ENCODE measurements around the gene EBF3. TPM values are rescaled to one million over a fixed set of nuclear protein-coding genes. Genes with fewer than 3 reads are reported as not detected.

Gene EBF3
- total RNA-seq, 1 experiment from 2014 or later: 0.22 TPM

DNA sequence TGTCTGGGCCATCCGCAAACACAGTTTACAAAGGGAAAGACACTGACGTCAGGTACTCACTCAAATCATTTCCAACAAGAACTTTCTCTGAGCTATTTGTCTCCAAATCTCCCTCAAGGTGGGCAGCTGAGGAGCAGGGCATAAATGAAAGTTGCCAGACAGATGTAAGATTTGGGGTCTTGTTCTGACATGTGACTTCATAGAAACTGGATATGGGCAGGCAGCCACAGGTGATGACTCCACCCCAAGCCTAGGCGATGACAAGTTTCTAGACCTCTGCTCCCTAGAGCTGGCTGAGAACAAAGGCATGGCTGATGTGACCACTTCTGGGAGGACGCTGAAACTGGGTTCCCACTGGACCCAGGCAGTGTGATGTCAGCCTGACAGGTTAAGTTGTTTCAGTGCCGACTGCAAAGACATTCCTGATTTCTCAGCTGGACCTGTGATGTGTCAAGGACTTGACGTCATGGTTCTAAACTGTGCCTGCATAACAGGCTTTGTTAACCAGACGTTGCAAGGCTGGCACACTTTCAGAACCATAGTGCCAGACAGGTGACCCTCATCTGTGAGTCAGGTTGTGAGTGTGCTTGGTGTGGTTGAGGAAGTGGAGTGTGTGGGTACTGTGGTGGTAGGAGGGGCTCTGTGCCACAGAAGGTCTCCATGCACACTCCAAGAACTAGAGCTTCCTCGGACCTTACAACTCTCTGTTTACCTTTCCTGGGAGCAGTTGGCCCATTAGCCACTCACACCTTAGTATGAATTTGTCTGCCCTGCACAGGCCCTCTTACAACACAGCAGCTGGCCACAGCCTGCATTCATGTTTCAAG is 39.9 kb upstream of the EBF3 start:
- Histone ChIP-seq H3K79me1 (ENCODE audit: insufficient read depth, low read depth, low read length, poor library complexity, severe bottlenecking) (no peaks in the 10 kb centered on the region), H3K27me3 (ENCODE audit: insufficient read depth, low read length) (no peaks in the 10 kb centered on the region), H3T11ph (ENCODE audit: low read length) (no peak overlapping the region), H2BK12ac (ENCODE audit: insufficient read length, low read depth, low read length) (no peak overlapping the region), H4K5ac (ENCODE audit: insufficient read length, low read depth, low read length) (no peak overlapping the region), H3K56ac (ENCODE audit: insufficient read length, low read depth, low read length) (no peak overlapping the region), H3K4me1 (ENCODE audit: insufficient read depth, low read length) (no peaks in the 10 kb centered on the region), H2BK15ac (ENCODE audit: low read depth, low read length) (no peak overlapping the region), H2AFZ (ENCODE audit: low read length) (no peak overlapping the region), H3K23me2 (ENCODE audit: insufficient read length, low read depth, low read length, poor library complexity, severe bottlenecking) (no peaks in the 10 kb centered on the region), H2AK5ac (ENCODE audit: insufficient read length, low read length) (no peak overlapping the region), H2BK5ac (ENCODE audit: insufficient read length, low read length) (no peak overlapping the region), H3K9ac (ENCODE audit: extremely low read depth, insufficient read length, low read length) (no peak overlapping the region), H4K20me1 (ENCODE audit: control insufficient read depth, insufficient read depth, insufficient read length) (no peaks in the 10 kb centered on the region), H3K4ac (ENCODE audit: low read depth, low read length) (no peak overlapping the region), H3K23ac (ENCODE audit: insufficient read length, low read depth, low read length) (no peak overlapping the region), H3K14ac (ENCODE audit: insufficient read depth, low read length) (no peak overlapping the region), H4K91ac (ENCODE audit: insufficient read length, low read depth, low read length) (no peak overlapping the region), H3K79me2 (ENCODE audit: insufficient read depth, low read length) (no peaks in the 10 kb centered on the region), H3K4me2 (ENCODE audit: insufficient read depth, insufficient read length, low read length) (no peak overlapping the region), H3K9me3 (ENCODE audit: control insufficient read depth, low read depth, low read length) (no peaks in the 10 kb centered on the region), H4K8ac (replicated peaks; ENCODE audit: insufficient read length, low read depth, low read length) (no peak overlapping the region), H2BK120ac (ENCODE audit: low read depth, low read length, poor library complexity, severe bottlenecking) (no peak overlapping the region), H2BK20ac (ENCODE audit: low read depth, low read length, poor library complexity, severe bottlenecking) (no peak overlapping the region), H3K27ac (ENCODE audit: insufficient read length, low read depth, low read length) (no peak overlapping the region), H3K18ac (ENCODE audit: insufficient read length, low read depth, low read length) (no peak overlapping the region)
- TF ChIP-seq, protein P1, sequence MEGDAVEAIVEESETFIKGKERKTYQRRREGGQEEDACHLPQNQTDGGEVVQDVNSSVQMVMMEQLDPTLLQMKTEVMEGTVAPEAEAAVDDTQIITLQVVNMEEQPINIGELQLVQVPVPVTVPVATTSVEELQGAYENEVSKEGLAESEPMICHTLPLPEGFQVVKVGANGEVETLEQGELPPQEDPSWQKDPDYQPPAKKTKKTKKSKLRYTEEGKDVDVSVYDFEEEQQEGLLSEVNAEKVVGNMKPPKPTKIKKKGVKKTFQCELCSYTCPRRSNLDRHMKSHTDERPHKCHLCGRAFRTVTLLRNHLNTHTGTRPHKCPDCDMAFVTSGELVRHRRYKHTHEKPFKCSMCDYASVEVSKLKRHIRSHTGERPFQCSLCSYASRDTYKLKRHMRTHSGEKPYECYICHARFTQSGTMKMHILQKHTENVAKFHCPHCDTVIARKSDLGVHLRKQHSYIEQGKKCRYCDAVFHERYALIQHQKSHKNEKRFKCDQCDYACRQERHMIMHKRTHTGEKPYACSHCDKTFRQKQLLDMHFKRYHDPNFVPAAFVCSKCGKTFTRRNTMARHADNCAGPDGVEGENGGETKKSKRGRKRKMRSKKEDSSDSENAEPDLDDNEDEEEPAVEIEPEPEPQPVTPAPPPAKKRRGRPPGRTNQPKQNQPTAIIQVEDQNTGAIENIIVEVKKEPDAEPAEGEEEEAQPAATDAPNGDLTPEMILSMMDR (conservative IDR thresholded peaks at IDR 0.05): no peak
- Mint-ChIP-seq H3K27me3 (ENCODE audit: low read depth) (peaks cover 36% of the 10 kb centered on the region), H3K4me3 (no peak overlapping the region), H3K9me3 (peaks cover 0 to 3% of the 10 kb centered on the region in 2 experiments; a peak in 1 of 5 replicates), H3K36me3 (ENCODE audit: insufficient read depth in 1 of 3, low read depth in 3 of 3) (no peaks in the 10 kb centered on the region), H3K27ac (no peak overlapping the region), H3K4me1 (no peaks in the 10 kb centered on the region)
- no CpG with 5 or more reads among the region's 8 CpGs for WGBS (ENCODE audit: extremely low coverage, insufficient read length, low lambda C conversion rate)
- DNase-seq: no peak
